Measurements from ENCODE around the gene C2orf92.
"Not testable (repeated sequence)": the region's sequence is repeated elsewhere in the genome, so short reads cannot be mapped to it uniquely, and the experiment has no call there.

Gene C2orf92

DNA sequence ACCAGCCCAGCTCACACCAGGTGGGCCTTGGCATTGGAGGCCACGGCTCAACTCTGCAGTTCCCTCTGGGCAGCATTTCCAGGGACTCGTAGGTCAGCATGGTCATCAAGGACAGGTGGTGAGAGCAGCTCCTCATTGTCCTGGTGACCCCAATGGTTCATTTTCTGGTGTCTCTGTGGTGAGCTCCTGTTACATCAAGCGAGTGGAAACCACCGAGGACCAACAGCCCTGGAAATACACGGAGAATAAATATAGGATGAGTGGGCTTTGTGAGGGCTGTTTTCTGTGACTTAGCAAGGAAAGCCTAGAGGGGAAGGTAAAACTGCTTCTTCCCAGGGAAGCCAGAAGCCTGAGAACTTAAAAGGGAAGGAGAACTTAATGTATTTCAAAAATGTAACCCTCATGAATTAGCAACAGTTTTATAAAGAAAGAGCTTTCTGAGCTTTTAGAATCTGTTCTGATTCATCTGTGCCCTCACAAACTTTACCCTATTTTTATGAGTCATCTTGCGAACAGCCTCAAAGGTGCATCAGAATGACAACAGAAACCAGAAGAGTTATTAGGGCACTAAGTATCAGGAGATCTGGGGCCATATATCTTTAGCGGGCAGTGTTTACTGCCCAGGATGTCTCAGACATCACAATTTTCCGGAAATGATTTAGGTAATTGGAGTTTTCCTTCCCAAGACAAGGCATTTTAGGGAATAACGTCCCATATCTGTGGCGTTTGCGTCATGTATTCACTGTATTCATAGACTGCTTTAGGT, 18.7 kb downstream of the C2orf92 start:
- FAIRE-seq (peak; percentile 40), DNase-seq (ENCODE audit: insufficient read length, low spot score) (no peak)

DNA sequence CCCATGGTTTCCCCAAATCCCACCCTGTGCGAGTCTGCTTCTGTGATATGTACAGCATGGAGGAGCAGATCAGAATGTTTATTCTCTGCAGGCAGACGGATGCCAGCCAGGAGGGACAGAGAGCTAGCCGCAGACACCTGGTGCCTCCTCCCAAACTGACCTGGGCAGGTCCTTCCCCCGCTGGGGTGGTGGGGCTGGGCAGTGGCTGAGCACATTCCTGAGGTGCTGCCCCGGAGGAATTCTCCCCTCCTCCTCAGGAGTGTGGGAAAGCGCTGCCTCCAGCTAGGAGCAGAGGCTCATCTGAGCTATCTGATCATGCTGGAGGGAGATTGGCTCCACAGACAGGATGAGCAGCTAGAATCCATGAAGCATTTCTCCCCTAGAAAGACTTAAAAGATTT, 21.7 kb downstream of the C2orf92 start:
- no peak for FAIRE-seq
- DNase-seq (ENCODE audit: insufficient read length, low spot score): no peak

DNA sequence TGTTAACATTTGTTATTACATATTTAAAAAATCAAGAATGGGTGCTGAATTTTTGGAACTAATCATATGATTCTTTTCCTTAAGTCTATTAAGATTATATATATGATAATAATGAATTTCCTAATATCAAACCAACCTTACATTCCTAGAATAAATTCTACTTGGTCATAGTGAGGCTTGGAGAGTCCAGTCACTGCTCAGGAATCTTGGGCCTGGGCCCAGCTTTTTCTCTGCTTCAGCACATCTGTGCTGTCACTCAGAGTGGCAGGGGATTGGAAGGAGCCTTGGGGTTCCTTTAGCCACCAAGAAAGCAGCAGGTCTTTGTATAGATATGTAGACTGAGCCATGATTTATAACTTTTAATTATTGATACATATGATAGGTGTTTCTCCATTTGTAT, 24.0 kb downstream of the C2orf92 start:
- DNase-seq (ENCODE audit: insufficient read length, low spot score): no peak
- no peak for FAIRE-seq

- no peak for DNase-seq (ENCODE audit: insufficient read length, low spot score)
- FAIRE-seq: no peak
These were observed 26.2 kb downstream of the C2orf92 start for GRCh38 chr2:97695744-97696143.

GRCh38 chr2:97697252-97698235, 28.0 kb downstream of the C2orf92 start:
- peak; percentile 67 for DNase-seq (ENCODE audit: insufficient read length, low spot score)
- FAIRE-seq: peak; percentile 94

GRCh38 chr2:97698530-97698929, 29.0 kb downstream of the C2orf92 start:
- no peak for DNase-seq (ENCODE audit: insufficient read length, low spot score)
- no peak for FAIRE-seq

DNA sequence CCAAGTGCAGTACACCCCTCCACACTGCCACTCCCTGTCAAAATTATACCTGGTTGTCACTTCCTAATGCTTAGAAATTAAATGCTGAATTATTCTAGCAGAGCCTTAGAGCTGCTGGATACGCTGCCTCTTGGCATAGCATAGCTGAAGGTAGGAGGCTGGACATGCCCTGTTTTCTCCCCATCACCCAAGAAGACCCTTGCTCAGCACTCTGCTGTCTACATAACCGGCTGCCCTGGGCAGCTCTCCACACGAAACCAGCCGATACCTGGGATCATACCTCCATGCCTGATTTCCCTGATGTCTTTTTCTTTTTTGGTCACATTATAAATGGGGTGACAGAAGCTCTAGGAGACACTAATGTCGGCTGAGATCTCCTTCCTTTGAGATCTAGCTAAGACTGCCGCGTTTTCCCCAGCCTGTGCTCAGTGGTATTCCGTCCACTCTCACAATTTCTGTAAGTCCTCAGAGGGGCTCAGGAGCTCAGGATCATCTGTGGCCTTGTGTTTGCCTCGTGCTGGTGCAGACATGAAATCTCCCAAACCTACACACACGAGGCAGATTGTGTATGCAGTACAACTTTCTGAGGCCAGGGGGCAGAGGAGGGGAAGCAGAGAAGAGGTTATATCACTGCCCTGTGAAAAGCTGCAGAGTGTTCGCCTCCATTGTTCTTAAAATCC, 30.4 kb downstream of the C2orf92 start:
- DNase-seq (ENCODE audit: insufficient read length, low spot score): no peak
- no peak for FAIRE-seq

- DNase-seq (ENCODE audit: insufficient read length, low spot score) (no peak), FAIRE-seq (no peak)
These were observed 31.7 kb downstream of the C2orf92 start for GRCh38 chr2:97701186-97701585.

GRCh38 chr2:97701851-97702465, 32.4 kb downstream of the C2orf92 start:
- FAIRE-seq (no peak), DNase-seq (ENCODE audit: insufficient read length, low spot score) (no peak)

DNA sequence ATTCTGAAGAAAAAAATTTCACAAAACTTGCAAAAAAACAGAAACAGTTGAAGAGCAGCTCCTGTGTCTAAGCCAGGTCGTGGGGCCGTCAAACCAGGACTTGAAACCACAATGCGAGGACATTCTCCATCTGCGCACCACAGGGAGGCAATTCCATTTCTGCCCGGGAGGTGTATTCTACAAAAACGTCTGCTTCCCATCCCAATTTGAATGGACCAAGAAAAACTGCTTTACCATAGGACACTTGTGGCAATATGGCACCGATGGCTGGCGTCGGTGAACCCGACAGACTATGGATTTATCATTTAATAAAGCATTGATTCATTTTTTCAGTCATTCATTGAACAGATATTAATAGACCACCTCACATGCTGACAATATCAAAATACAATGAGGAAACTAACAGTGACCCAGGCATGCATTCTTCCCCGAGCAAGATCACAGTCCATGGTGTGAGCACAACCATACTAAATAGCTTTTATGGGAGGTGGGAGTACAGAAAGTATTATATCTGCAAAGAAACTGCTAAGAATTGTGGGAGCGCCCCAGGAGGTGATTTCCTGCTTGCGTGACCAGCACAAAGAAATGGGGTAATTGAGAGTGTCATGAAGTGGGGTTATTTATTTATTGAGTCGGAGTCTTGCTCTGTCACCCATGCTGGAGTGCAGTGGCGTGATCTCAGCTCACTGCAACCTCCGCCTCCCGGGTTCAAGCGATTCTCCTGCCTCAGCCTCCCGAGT, 33.4 kb downstream of the C2orf92 start:
- DNase-seq (ENCODE audit: insufficient read length, low spot score): no peak

GRCh38 chr2:97703741-97704140, 34.2 kb downstream of the C2orf92 start:
- no peak for FAIRE-seq
- no peak for DNase-seq (ENCODE audit: insufficient read length, low spot score)

More for the DNA sequence above, 33.4 kb downstream of the C2orf92 start:
- no peak for FAIRE-seq

GRCh38 chr2:97704989-97705388, 35.5 kb downstream of the C2orf92 start:
- DNase-seq (ENCODE audit: insufficient read length, low spot score): no peak
- no peak for FAIRE-seq

- FAIRE-seq (no peak), DNase-seq (ENCODE audit: insufficient read length, low spot score) (no peak)
These were observed 36.6 kb downstream of the C2orf92 start for GRCh38 chr2:97706112-97706511.

GRCh38 chr2:97706708-97707345, 37.3 kb downstream of the C2orf92 start:
- FAIRE-seq (no peak), DNase-seq (ENCODE audit: insufficient read length, low spot score) (no peak)

GRCh38 chr2:97707362-97708047, 38.0 kb downstream of the C2orf92 start:
- FAIRE-seq (no peak), DNase-seq (ENCODE audit: insufficient read length, low spot score) (no peak)

GRCh38 chr2:97708048-97708380, 38.5 kb downstream of the C2orf92 start:
- DNase-seq (ENCODE audit: insufficient read length, low spot score): no peak
- FAIRE-seq: no peak

GRCh38 chr2:97708608-97709007, 39.1 kb downstream of the C2orf92 start:
- FAIRE-seq (no peak), DNase-seq (ENCODE audit: insufficient read length, low spot score) (no peak)

DNA sequence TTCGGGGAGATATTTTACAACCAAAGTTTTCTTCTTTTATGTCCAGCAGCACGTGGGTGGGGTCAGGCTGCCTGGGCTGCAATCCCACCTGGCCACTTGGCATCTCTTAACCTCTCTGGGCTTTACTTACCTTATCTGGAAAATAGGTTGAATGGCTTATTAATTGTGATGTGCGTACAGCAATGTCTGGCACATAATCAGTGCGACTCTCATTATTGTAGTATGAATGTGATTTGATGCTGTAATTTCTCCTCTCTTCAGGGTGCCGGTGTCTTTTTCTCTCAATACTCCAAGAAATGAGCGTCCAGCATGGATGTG, 41.8 kb downstream of the C2orf92 start:
- no peak for FAIRE-seq
- DNase-seq (ENCODE audit: insufficient read length, low spot score): no peak

GRCh38 chr2:97712175-97712574, 42.7 kb downstream of the C2orf92 start:
- not testable (repeated sequence) for DNase-seq (ENCODE audit: insufficient read length, low spot score); FAIRE-seq
